Progenitor cell of endocrine pancreas (in vitro differentiated cells): Measurements from ENCODE around the gene RHCG. TPM values are rescaled to one million over a fixed set of nuclear protein-coding genes. Genes with fewer than 3 reads are reported as not detected.
A peak's percentile ranks its signal among the peaks of the same experiment; 100 is the strongest.

ENCODE experiments used
- DNase-seq: peaks from one replicate; pipeline ENCODE4 v3.0.0; 2021; ENCODE audit warnings: low spot score; ENCODE audit not compliant: unreplicated experiment
- H3K27ac Mint-ChIP-seq: 2 replicates; pipeline ENCODE4 v1.8.0; 2021; ENCODE audit warnings: mild to moderate bottlenecking, moderate library complexity, mixed read lengths
- H3K27me3 Mint-ChIP-seq: 2 replicates; pipeline ENCODE4 v1.8.0; 2021; ENCODE audit warnings: mixed read lengths
- H3K36me3 Mint-ChIP-seq: 2 replicates; pipeline ENCODE4 v1.8.0; 2022; ENCODE audit warnings: mixed read lengths; ENCODE audit not compliant: insufficient read depth
- H3K4me1 Mint-ChIP-seq: 2 replicates; pipeline ENCODE4 v1.8.0; 2021; ENCODE audit warnings: low read depth, mixed read lengths
- H3K4me3 Mint-ChIP-seq: 2 replicates; pipeline ENCODE4 v1.8.0; 2021; ENCODE audit warnings: low read depth, mild to moderate bottlenecking, moderate library complexity, mixed read lengths
- H3K9me3 Mint-ChIP-seq: 2 replicates; pipeline ENCODE4 v1.8.0; 2021; ENCODE audit warnings: low read depth, mixed read lengths
- CTCF ChIP-seq: fragments of 200-600 bp; sonication (generic); IDR thresholded peaks from one replicate; pipeline ENCODE4 v1.5.0; 2021; ENCODE audit warnings: antibody characterized with exemption, mild to moderate bottlenecking; ENCODE audit not compliant: unreplicated experiment
- total RNA-seq: library from RNA; stranded (reverse); gene quantifications from 2 replicates; pipeline ENCODE4 v1.2.1, GENCODE V29; 2021

RHCG gene
- total RNA-seq, 1 donor from 2014 or later, result not detected

DNA sequence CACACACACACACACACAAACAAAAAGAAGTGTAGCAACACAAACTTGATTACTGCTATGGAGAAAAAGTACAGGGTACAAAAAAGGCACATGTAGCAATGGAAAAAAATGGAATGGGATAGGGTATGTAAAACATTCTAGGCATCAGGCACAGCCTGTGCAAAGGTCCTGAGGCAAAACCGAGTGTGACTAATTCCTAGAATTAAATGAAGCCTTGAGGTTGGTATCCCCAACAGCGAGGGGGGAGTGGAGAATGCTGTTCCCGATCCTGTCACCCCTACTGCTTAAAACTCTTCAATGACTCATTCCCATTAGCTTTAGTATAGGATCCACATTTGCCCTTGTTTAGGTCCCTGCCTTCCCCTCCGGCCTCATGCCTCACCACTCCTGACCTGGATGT lies 37.9 kb downstream of the RHCG start:
- H3K27ac Mint-ChIP-seq, result no peak overlapping the region

DNA sequence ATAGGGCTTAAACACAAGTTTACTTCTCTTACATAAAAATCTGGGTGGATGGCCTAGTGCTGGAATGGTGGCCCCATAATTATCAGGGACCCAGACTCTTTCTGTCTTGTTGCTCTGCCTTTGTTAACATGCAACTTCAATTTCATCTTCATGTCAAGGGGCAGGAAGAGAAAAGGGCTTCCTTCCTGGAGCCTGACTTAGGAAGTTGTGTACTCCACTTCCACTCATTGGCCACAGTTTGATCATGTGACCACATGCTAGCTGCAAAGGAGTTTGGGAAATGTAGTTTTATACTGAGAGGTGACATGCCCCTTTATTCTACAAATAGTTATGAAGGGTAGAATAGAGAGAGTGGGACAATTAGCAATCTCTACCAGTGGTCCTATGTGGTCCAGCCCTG lies 39.3 kb downstream of the RHCG start:
- DNase-seq, result no peak
- H3K9me3 Mint-ChIP-seq, result peaks cover 3% of the 10 kb centered on the region
- peaks cover 22% of the 10 kb centered on the region for H3K4me1 Mint-ChIP-seq
- TF ChIP-seq CTCF, result no peak
- H3K4me3 Mint-ChIP-seq, result no peak overlapping the region
- H3K27ac Mint-ChIP-seq, result no peak overlapping the region
- H3K27me3 Mint-ChIP-seq, result peaks cover 23% of the 10 kb centered on the region
- no peaks in the 10 kb centered on the region for H3K36me3 Mint-ChIP-seq

More for the DNA sequence above, 37.9 kb downstream of the RHCG start:
- no peaks in the 10 kb centered on the region for H3K36me3 Mint-ChIP-seq
- peaks cover 16% of the 10 kb centered on the region for H3K27me3 Mint-ChIP-seq
- TF ChIP-seq CTCF, result no peak
- peaks cover 22% of the 10 kb centered on the region for H3K4me1 Mint-ChIP-seq
- peaks cover 3% of the 10 kb centered on the region for H3K9me3 Mint-ChIP-seq
- H3K4me3 Mint-ChIP-seq, result no peak overlapping the region
- no peak for DNase-seq

GRCh38 chr15:89455535-89455934 lies 40.8 kb downstream of the RHCG start:
- Mint-ChIP-seq H3K36me3 (no peaks in the 10 kb centered on the region), H3K4me3 (no peak overlapping the region), H3K27ac (peak overlapping the region; percentile 19), H3K4me1 (peaks cover 22% of the 10 kb centered on the region), H3K27me3 (peaks cover 34% of the 10 kb centered on the region), H3K9me3 (peaks cover 3% of the 10 kb centered on the region)
- DNase-seq, result no peak
- TF ChIP-seq CTCF, result no peak

DNA sequence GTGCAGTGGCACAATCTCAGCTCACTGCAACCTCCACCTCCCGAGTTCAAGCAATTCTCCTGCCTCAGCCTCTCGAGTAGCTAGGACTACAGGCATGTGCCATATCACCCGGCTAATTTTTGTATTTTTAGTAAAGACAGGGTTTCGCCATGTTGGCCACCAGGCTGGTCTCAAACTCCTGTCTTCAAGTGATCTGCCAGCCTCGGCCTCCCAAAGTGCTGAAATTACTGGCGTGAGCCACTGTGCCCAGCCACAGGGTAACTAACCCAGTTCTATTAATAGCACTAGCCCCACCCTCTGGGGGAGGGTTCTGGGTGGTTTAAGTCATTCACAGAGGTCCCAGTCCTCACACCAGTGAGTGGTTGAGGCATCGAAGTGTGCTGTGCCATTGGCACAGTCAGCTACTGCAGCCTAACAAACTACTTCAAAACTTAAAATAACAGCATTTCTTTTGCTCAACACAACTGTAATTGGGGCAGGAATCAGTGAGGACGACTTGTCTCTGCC lies 44.0 kb downstream of the RHCG start:
- peaks cover 3% of the 10 kb centered on the region for H3K9me3 Mint-ChIP-seq
- H3K4me3 Mint-ChIP-seq, result no peak overlapping the region
- H3K4me1 Mint-ChIP-seq, result peaks cover 13% of the 10 kb centered on the region
- TF ChIP-seq CTCF, result no peak
- no peak for DNase-seq
- peaks cover 38% of the 10 kb centered on the region for H3K27me3 Mint-ChIP-seq
- no peaks in the 10 kb centered on the region for H3K36me3 Mint-ChIP-seq
- H3K27ac Mint-ChIP-seq, result no peak overlapping the region

GRCh38 chr15:89451846-89452245 lies 44.5 kb downstream of the RHCG start:
- TF ChIP-seq CTCF, result no peak
- H3K4me3 Mint-ChIP-seq, result no peak overlapping the region

More at GRCh38 chr15:89451846-89452245, 44.5 kb downstream of the RHCG start:
- Mint-ChIP-seq H3K36me3 (no peaks in the 10 kb centered on the region), H3K4me1 (peaks cover 13% of the 10 kb centered on the region), H3K27ac (no peak overlapping the region), H3K9me3 (peaks cover under 1% of the 10 kb centered on the region), H3K27me3 (peaks cover 38% of the 10 kb centered on the region)
- no peak for DNase-seq
